Neural progenitor cell (in vitro differentiated cells): ENCODE measurements around the gene DNAJC8. TPM values are rescaled to one million over a fixed set of nuclear protein-coding genes. Genes with fewer than 3 reads are reported as not detected.

Source experiments
- DNase-seq: peaks from one replicate; pipeline ENCODE4 v3.0.0-alpha.2; 2016; ENCODE audit warnings: low spot score
- H2AFZ ChIP-seq: fragments of 200-600 bp; sonication (generic); replicated peaks from 2 replicates; pipeline ENCODE4 v1.6.1; 2016; ENCODE audit warnings: antibody characterized with exemption
- H3F3A ChIP-seq: fragments of 200-600 bp; sonication (generic); 2 replicates; pipeline ENCODE4 v1.6.1; 2016; ENCODE audit warnings: antibody characterized with exemption, low read depth
- H3K27ac ChIP-seq: fragments of 200-600 bp; sonication (generic); 2 replicates; pipeline ENCODE4 v1.5.1; 2016; ENCODE audit warnings: mild to moderate bottlenecking
- H3K27me3 ChIP-seq: fragments of 200-600 bp; sonication (generic); 2 replicates; pipeline ENCODE4 v1.6.1; 2016; ENCODE audit warnings: mild to moderate bottlenecking, moderate library complexity
- H3K36me3 ChIP-seq: fragments of 200-600 bp; sonication (generic); 2 replicates; pipeline ENCODE4 v1.5.1; 2016
- H3K4me1 ChIP-seq: fragments of 200-600 bp; sonication (generic); 2 replicates; pipeline ENCODE4 v1.6.1; 2016; ENCODE audit warnings: mixed run types
- H3K4me2 ChIP-seq: fragments of 200-600 bp; sonication (generic); 2 replicates; pipeline ENCODE4 v1.6.1; 2016
- H3K4me3 ChIP-seq: fragments of 200-600 bp; sonication (generic); 2 replicates; pipeline ENCODE4 v1.5.1; 2016
- H3K79me2 ChIP-seq: fragments of 200-600 bp; sonication (generic); 2 replicates; pipeline ENCODE4 v1.6.1; 2016; ENCODE audit warnings: low read depth
- H3K9ac ChIP-seq: fragments of 200-600 bp; sonication (generic); 2 replicates; pipeline ENCODE4 v1.6.1; 2016
- H3K9me3 ChIP-seq: fragments of 200-600 bp; sonication (generic); 2 replicates; pipeline ENCODE4 v1.5.1; 2016; ENCODE audit warnings: low read depth
- H4K20me1 ChIP-seq: fragments of 200-600 bp; sonication (generic); 2 replicates; pipeline ENCODE4 v1.6.1; 2016; ENCODE audit warnings: low read depth
- H3K27ac Mint-ChIP-seq: 3 replicates; pipeline ENCODE4 v1.8.0; 2021; ENCODE audit warnings: mixed read lengths
- H3K27me3 Mint-ChIP-seq: 2 replicates; pipeline ENCODE4 v1.8.0; 2022; ENCODE audit warnings: low read depth, mild to moderate bottlenecking, inconsistent platforms, moderate library complexity, mixed read lengths; ENCODE audit not compliant: insufficient read depth
- H3K36me3 Mint-ChIP-seq: 3 replicates; pipeline ENCODE4 v1.8.0; 2021; ENCODE audit warnings: mixed read lengths
- H3K4me1 Mint-ChIP-seq: 3 replicates; pipeline ENCODE4 v1.8.0; 2021; ENCODE audit warnings: mixed read lengths
- H3K4me3 Mint-ChIP-seq: 3 replicates; pipeline ENCODE4 v1.8.0; 2021; ENCODE audit warnings: mild to moderate bottlenecking, moderate library complexity, mixed read lengths
- H3K9me3 Mint-ChIP-seq: 3 replicates; pipeline ENCODE4 v1.8.0; 2020; ENCODE audit warnings: mixed read lengths
- CTCF ChIP-seq: fragments of 200-600 bp; sonication (generic); IDR thresholded peaks from 2 replicates; pipeline ENCODE4 v1.5.1; 2017; ENCODE audit warnings: antibody characterized with exemption, mild to moderate bottlenecking
- EZH2 ChIP-seq: fragments of 200-600 bp; sonication (generic); IDR thresholded peaks from 2 replicates; pipeline ENCODE4 v1.6.1; 2017; ENCODE audit warnings: antibody characterized with exemption, mild to moderate bottlenecking, moderate library complexity
- EZH2phosphoT487 ChIP-seq: fragments of 200-600 bp; sonication (generic); IDR thresholded peaks from 2 replicates; pipeline ENCODE4 v1.6.1; 2017; ENCODE audit warnings: antibody characterized with exemption
- total RNA-seq: library from RNA; depleted of rRNA; stranded (reverse); fragments of >200 nt; gene quantifications from 2 replicates; pipeline ENCODE4 v1.2.3, GENCODE V29; 2015; ENCODE audit warnings: low replicate concordance

DNAJC8 gene
- total RNA-seq, 1 donor from 2014 or later, result 117 TPM

DNA sequence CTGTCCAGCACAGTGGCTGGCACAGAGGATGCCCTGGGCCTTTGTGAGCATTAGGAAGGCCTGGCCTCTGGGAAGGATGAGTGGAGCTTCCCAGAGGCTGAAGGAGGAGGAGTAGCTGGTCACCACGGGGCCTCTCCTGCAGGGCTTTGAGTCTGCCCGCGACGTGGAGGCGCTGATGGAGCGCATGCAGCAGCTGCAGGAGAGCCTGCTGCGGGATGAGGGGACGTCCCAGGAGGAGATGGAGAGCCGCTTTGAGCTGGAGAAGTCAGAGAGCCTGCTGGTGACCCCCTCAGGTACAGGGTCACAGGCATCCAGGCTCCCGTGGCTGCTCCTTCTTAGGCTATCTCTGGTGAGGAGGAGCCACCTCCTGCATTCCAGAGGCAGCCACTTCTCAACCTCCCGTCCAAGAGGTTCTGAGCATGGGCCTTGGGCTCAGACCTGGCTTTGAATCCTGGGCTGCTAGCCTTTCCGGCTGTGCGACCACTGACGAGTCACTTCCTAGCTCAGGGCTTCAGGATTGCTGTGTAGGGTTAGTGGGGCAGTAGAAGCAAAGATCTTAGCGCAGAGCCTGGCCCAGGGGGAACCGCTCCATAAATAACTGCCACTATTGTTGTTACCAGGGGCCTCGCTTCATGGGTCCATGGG lies 40.5 kb upstream of the DNAJC8 start:
- Histone ChIP-seq H3K79me2 (peaks cover 15% of the 10 kb centered on the region), H3F3A (no peaks in the 10 kb centered on the region), H3K27me3 (no peaks in the 10 kb centered on the region), H2AFZ (no peak overlapping the region), H3K9ac (no peak overlapping the region), H3K9me3 (no peaks in the 10 kb centered on the region), H3K27ac (no peak overlapping the region), H3K4me3 (no peak overlapping the region), H4K20me1 (peaks cover 4% of the 10 kb centered on the region), H3K36me3 (no peaks in the 10 kb centered on the region), H3K4me2 (no peak overlapping the region), H3K4me1 (no peaks in the 10 kb centered on the region)
- Mint-ChIP-seq H3K27ac (peak overlapping the region; percentile 53), H3K36me3 (peaks cover 14% of the 10 kb centered on the region), H3K4me3 (no peak overlapping the region), H3K27me3 (no peaks in the 10 kb centered on the region), H3K9me3 (no peaks in the 10 kb centered on the region), H3K4me1 (no peaks in the 10 kb centered on the region)
- DNase-seq, result no peak
- TF ChIP-seq CTCF (no peak), EZH2phosphoT487 (no peak), EZH2 (no peak)

GRCh38 chr1:28272215-28272852 lies 39.5 kb upstream of the DNAJC8 start:
- no peaks in the 10 kb centered on the region for H3K9me3 Mint-ChIP-seq
- H3K4me1 Mint-ChIP-seq, result peaks cover 5% of the 10 kb centered on the region
- H3K4me3 Mint-ChIP-seq, result no peak overlapping the region
- Histone ChIP-seq H4K20me1 (peaks cover 14% of the 10 kb centered on the region), H3F3A (no peaks in the 10 kb centered on the region), H3K9ac (no peak overlapping the region), H2AFZ (no peak overlapping the region), H3K27ac (no peak overlapping the region), H3K9me3 (no peaks in the 10 kb centered on the region), H3K27me3 (no peaks in the 10 kb centered on the region), H3K4me1 (no peaks in the 10 kb centered on the region), H3K79me2 (peaks cover 25% of the 10 kb centered on the region), H3K4me3 (no peak overlapping the region), H3K4me2 (no peak overlapping the region), H3K36me3 (no peaks in the 10 kb centered on the region)
- peaks cover 7% of the 10 kb centered on the region for H3K36me3 Mint-ChIP-seq
- no peaks in the 10 kb centered on the region for H3K27me3 Mint-ChIP-seq
- DNase-seq, result no peak
- TF ChIP-seq EZH2 (no peak), EZH2phosphoT487 (no peak), CTCF (no peak)
- no peak overlapping the region for H3K27ac Mint-ChIP-seq

GRCh38 chr1:28269529-28269928 lies 36.7 kb upstream of the DNAJC8 start:
- no peak overlapping the region for H3K4me3 ChIP-seq
- Mint-ChIP-seq H3K4me1 (peaks cover 12% of the 10 kb centered on the region), H3K27me3 (peaks cover 2% of the 10 kb centered on the region), H3K27ac (no peak overlapping the region), H3K36me3 (peaks cover 4% of the 10 kb centered on the region), H3K9me3 (no peaks in the 10 kb centered on the region), H3K4me3 (no peak overlapping the region)
- H3K27ac ChIP-seq, result no peak overlapping the region
- DNase-seq, result no peak
- H3K9me3 ChIP-seq, result no peaks in the 10 kb centered on the region
- H3K9ac ChIP-seq, result no peak overlapping the region
- H3K79me2 ChIP-seq, result peaks cover 53% of the 10 kb centered on the region
- H3K4me2 ChIP-seq, result no peak overlapping the region
- TF ChIP-seq CTCF (no peak), EZH2 (no peak), EZH2phosphoT487 (no peak)
- H3F3A ChIP-seq, result no peaks in the 10 kb centered on the region
- H3K36me3 ChIP-seq, result no peaks in the 10 kb centered on the region
- H3K4me1 ChIP-seq, result peaks cover 9% of the 10 kb centered on the region
- H2AFZ ChIP-seq, result no peak overlapping the region
- H3K27me3 ChIP-seq, result no peaks in the 10 kb centered on the region
- peaks cover 42% of the 10 kb centered on the region for H4K20me1 ChIP-seq
